MCF 10A (cell line): ENCODE measurements around the gene CD44. TPM values are rescaled to one million over a fixed set of nuclear protein-coding genes. Genes with fewer than 3 reads are reported as not detected.

Experiments
- BruUV-seq: library from RNA; stranded (reverse); fragments of 400-500 nt; replicated peaks from 2 replicates; lab custom pipeline; 2021; lab: Mats Ljungman, UMichigan
- CTCF ChIA-PET: fragments of 300-600 bp; sonication (Branson Sonifier 250); formaldehyde crosslinking; extraction: SDS; loops from one replicate; lab custom pipeline; 2021; ENCODE audit warnings: antibody characterized with exemption, inconsistent platforms; lab: Yijun Ruan, JAX
- POLR2A ChIA-PET: fragments of 300-600, 350-650 bp; sonication (Branson Sonifier 250); formaldehyde crosslinking; extraction: SDS; loops from one replicate; lab custom pipeline; 2020; ENCODE audit warnings: antibody characterized with exemption, inconsistent platforms; lab: Yijun Ruan, JAX
- DNase-seq: peaks from one replicate; pipeline ENCODE4 v3.0.0-alpha.2; 2018; ENCODE audit not compliant: unreplicated experiment
- H3K27ac Mint-ChIP-seq: one replicate; pipeline ENCODE4 v1.8.0; 2022; ENCODE audit warnings: mild to moderate bottlenecking, low read depth, mixed read lengths; ENCODE audit not compliant: unreplicated experiment
- H3K27me3 Mint-ChIP-seq: one replicate; pipeline ENCODE4 v1.8.0; 2022; ENCODE audit warnings: mixed read lengths; ENCODE audit not compliant: insufficient read depth, unreplicated experiment
- H3K36me3 Mint-ChIP-seq: one replicate; pipeline ENCODE4 v1.8.0; 2022; ENCODE audit warnings: mild to moderate bottlenecking, moderate library complexity, mixed read lengths; ENCODE audit not compliant: insufficient read depth, unreplicated experiment
- H3K4me1 Mint-ChIP-seq: one replicate; pipeline ENCODE4 v1.8.0; 2022; ENCODE audit warnings: mixed read lengths; ENCODE audit not compliant: insufficient read depth, unreplicated experiment
- H3K4me3 Mint-ChIP-seq: one replicate; pipeline ENCODE4 v1.8.0; 2022; ENCODE audit warnings: mild to moderate bottlenecking, moderate library complexity, mixed read lengths; ENCODE audit not compliant: unreplicated experiment
- H3K9me3 Mint-ChIP-seq: one replicate; pipeline ENCODE4 v1.8.0; 2022; ENCODE audit warnings: mixed read lengths; ENCODE audit not compliant: unreplicated experiment
- intact Hi-C: fragments of 100-400 bp; cut with micrococcal nuclease; formaldehyde crosslinking; loops from 2 replicates; pipeline ENCODE4 v1.14.1; 2022
- total RNA-seq: library from RNA; stranded (reverse); gene quantifications from 2 replicates; pipeline ENCODE4 v1.2.3, GENCODE V29; 2022
- TF ChIP-seq, protein P1 (sequence below): fragments of 200-600 bp; IDR thresholded peaks from one replicate; pipeline ENCODE4 v1.8.0; 2022; ENCODE audit warnings: antibody characterized with exemption, mild to moderate bottlenecking; ENCODE audit not compliant: unreplicated experiment

The CD44 gene
- total RNA-seq, 1 experiment from 2014 or later, result 446 TPM

DNA sequence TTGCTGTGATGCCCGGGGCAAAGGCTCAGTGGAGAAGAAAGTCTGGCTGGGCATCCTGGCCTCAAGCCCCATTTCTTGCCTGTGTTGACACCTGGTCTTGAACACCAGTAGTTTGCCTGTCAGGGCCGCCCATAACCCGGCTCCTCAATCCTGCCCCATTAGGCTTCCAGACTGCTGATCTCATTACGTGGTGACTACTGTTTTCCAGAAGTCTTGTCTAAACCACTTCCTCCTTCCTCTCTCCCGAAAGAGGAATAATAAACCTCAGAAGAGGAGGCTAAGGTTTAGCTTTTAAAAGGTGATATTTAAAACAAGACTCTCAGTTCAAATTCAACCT, 97.7 kb downstream of the CD44 start:
- peaks cover 22% of the 10 kb centered on the region for H3K4me1 Mint-ChIP-seq
- H3K27ac Mint-ChIP-seq, result peak overlapping the region; percentile 14
- H3K36me3 Mint-ChIP-seq, result no peaks in the 10 kb centered on the region
- intact Hi-C loops, result loop anchor here (5.0 kb wide), 1 partner anchor 94 kb away; no protein-coding TSS in a partner anchor
- no TSS peak for BruUV-seq
- POLR2A ChIA-PET, result interaction anchor here (1.4 kb wide), 1 partner anchor 39 kb away, joined by 6 read pairs; no protein-coding TSS in a partner anchor
- TF ChIP-seq, protein P1, sequence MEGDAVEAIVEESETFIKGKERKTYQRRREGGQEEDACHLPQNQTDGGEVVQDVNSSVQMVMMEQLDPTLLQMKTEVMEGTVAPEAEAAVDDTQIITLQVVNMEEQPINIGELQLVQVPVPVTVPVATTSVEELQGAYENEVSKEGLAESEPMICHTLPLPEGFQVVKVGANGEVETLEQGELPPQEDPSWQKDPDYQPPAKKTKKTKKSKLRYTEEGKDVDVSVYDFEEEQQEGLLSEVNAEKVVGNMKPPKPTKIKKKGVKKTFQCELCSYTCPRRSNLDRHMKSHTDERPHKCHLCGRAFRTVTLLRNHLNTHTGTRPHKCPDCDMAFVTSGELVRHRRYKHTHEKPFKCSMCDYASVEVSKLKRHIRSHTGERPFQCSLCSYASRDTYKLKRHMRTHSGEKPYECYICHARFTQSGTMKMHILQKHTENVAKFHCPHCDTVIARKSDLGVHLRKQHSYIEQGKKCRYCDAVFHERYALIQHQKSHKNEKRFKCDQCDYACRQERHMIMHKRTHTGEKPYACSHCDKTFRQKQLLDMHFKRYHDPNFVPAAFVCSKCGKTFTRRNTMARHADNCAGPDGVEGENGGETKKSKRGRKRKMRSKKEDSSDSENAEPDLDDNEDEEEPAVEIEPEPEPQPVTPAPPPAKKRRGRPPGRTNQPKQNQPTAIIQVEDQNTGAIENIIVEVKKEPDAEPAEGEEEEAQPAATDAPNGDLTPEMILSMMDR, result no peak
- CTCF ChIA-PET, result interaction anchor here (0.5 to 1.6 kb wide), 8 partner anchors 14 to 310 kb away, joined by 3 to 7 read pairs (median 3); no protein-coding TSS in a partner anchor
- DNase-seq, result no peak
- H3K9me3 Mint-ChIP-seq, result no peaks in the 10 kb centered on the region
- H3K4me3 Mint-ChIP-seq, result no peak overlapping the region
- no peaks in the 10 kb centered on the region for H3K27me3 Mint-ChIP-seq

DNA sequence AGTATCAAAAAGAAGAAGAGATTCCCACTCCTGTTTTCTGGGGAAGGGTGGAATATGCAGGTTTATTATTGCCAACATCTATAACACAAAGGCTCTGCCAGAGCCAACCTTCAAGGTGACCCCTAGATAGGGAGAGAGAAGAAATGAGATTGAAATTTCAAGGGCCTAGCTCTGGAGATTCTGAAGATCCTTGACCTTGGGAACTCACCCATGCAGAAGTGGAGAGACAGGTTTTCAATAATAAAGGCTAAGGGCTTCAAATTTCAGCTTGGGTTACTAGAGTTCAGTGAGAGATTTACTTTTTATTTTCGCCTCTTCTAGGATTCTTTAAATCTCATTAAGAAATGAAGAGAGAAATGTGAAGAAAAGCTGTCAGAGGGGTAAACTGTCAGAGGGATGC, 98.4 kb downstream of the CD44 start:
- Mint-ChIP-seq H3K9me3 (no peaks in the 10 kb centered on the region), H3K4me1 (peaks cover 22% of the 10 kb centered on the region), H3K4me3 (no peak overlapping the region), H3K36me3 (no peaks in the 10 kb centered on the region), H3K27me3 (no peaks in the 10 kb centered on the region), H3K27ac (no peak overlapping the region)
- ChIA-PET POLR2A (interaction anchor here (0.6 to 1.0 kb wide), 3 partner anchors 65 to 321 kb away, joined by 3 read pairs; partner anchors contain the start of genes APIP and PDHX), CTCF (interaction anchor here (0.6 to 1.9 kb wide), 24 partner anchors 8 to 311 kb away, joined by 3 to 7 read pairs (median 3); partner anchors contain the start of gene CD44)
- BruUV-seq, result no TSS peak
- intact Hi-C loops, result loop anchor here (5.0 kb wide), 1 partner anchor 95 kb away; no protein-coding TSS in a partner anchor
- TF ChIP-seq, protein P1, result no peak
- DNase-seq, result no peak

DNA sequence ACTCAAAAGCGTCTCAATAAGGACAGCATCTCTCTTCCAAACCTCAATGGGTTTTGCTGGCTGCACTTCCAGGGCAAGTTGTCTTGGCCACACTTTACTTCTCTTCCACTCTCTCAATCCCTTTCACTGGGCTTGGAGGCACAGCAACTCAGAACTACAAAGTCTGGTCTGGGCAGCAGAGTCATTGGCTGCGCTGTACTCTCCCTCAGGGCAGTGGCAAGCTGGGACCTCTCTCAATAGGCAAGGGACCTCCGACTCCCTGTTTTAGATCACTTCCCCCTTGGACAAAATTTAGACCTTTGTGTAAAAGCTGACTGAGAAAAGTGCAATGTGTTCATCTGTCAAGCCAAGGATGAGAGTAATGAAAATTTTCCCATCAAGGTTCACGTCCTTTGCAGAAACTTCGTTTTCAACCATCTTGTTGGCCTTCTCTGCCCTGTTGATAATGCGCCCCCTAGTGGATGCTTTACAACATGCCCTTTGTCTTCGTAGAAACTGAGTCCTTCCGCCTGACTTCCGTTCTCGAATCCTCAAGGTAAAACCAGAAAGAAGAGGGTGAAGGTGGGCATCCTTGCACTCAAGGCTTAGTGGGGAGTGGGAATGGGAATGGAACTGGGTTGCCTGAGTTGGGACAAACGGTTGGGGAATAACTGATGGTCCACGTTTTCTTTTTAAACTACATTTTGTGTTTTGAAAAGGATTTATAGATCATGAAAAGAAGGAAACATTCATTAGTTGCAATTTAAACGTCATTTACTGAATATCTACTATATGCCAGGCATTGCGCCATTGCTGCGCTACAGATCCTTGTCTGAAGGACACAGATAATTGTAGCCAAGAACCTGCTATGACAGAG, 99.1 kb downstream of the CD44 start:
- Mint-ChIP-seq H3K4me3 (no peak overlapping the region), H3K36me3 (no peaks in the 10 kb centered on the region), H3K9me3 (no peaks in the 10 kb centered on the region), H3K27me3 (no peaks in the 10 kb centered on the region), H3K27ac (no peak overlapping the region), H3K4me1 (peaks cover 22% of the 10 kb centered on the region)
- TF ChIP-seq, protein P1, result peak; percentile 54
- POLR2A ChIA-PET, result interaction anchor here (0.6 to 1.0 kb wide), 3 partner anchors 66 to 322 kb away, joined by 3 read pairs; partner anchors contain the start of genes APIP and PDHX
- CTCF ChIA-PET, result interaction anchor here (0.6 to 1.9 kb wide), 24 partner anchors 9 to 311 kb away, joined by 3 to 7 read pairs (median 4); partner anchors contain the start of gene CD44
- peak; percentile 83 for DNase-seq
- intact Hi-C loops, result loop anchor here (1.0 to 5.0 kb wide), 4 partner anchors 96 to 311 kb away; no protein-coding TSS in a partner anchor
- BruUV-seq, result no TSS peak

DNA sequence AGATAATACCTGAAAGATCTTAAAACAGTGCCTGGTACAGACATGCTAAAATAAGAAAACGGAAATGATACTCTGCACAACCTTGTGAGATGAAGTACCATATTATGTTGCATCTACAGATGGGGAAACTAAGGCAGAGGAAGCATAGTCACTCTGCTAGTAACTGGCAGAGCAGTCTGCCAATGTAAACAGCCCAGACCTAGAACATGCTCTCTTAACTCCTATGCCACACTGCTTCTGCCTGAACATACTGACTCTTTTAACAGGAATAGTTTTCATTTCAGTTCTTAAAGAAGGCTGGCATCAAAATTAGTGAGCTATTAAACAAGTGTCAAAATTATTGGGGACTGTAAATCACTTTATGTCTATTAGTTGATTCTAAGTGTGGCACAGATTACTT, 99.9 kb downstream of the CD44 start:
- Mint-ChIP-seq H3K9me3 (no peaks in the 10 kb centered on the region), H3K4me3 (no peak overlapping the region), H3K27ac (no peak overlapping the region), H3K36me3 (no peaks in the 10 kb centered on the region), H3K27me3 (no peaks in the 10 kb centered on the region), H3K4me1 (peaks cover 22% of the 10 kb centered on the region)
- no peak for DNase-seq
- intact Hi-C loops, result loop anchor here (1.0 to 5.0 kb wide), 4 partner anchors 97 to 312 kb away; no protein-coding TSS in a partner anchor
- ChIA-PET CTCF (interaction anchor here (0.6 to 1.9 kb wide), 15 partner anchors 9 to 1930 kb away, joined by 3 to 6 read pairs (median 4); no protein-coding TSS in a partner anchor), POLR2A (interaction anchor here (0.6 to 1.1 kb wide), 2 partner anchors 149 to 269 kb away, joined by 3 read pairs; no protein-coding TSS in a partner anchor)
- TF ChIP-seq, protein P1, result no peak
- BruUV-seq, result no TSS peak
